Mammary epithelial cell (primary cell): Measurements from ENCODE around the gene PRSS33.

Source experiments
- EZH2 ChIP-seq: IDR thresholded peaks from 2 replicates; pipeline ENCODE4 v1.6.1; 2012; ENCODE audit warnings: low read length, inconsistent platforms, borderline replicate concordance
- TF ChIP-seq, protein P1 (sequence below), 2 donors: IDR thresholded peaks in 1 of 2; conservative IDR thresholded peaks in 1 of 2; 2 replicates each; pipeline ENCODE4 v1.5.1; 2011 to 2012; ENCODE audit warnings: inconsistent platforms in 2 of 2, low read length in 2 of 2, mild to moderate bottlenecking in 2 of 2, control low read depth in 1 of 2, low read depth in 1 of 2; ENCODE audit not compliant: insufficient read depth in 1 of 2; ENCODE audit errors: extremely low read depth in 1 of 2

DNA sequence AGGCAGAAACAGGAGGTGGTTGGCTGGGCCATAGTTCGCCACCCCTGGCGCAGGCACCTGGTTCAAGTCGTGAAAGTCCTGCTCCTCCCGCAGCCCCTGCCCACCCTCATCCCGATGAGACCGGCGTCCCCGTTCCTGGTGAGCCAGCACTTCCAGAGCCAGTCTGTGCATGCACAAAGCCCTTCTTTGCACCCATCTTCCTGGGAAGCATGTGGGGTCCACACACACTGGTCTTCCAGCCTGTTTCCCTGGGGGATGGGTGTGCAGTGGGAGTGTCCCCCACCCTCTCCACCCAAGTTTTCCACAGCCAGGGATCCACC, 41.1 kb upstream of the PRSS33 start:
- TF ChIP-seq, protein P1, sequence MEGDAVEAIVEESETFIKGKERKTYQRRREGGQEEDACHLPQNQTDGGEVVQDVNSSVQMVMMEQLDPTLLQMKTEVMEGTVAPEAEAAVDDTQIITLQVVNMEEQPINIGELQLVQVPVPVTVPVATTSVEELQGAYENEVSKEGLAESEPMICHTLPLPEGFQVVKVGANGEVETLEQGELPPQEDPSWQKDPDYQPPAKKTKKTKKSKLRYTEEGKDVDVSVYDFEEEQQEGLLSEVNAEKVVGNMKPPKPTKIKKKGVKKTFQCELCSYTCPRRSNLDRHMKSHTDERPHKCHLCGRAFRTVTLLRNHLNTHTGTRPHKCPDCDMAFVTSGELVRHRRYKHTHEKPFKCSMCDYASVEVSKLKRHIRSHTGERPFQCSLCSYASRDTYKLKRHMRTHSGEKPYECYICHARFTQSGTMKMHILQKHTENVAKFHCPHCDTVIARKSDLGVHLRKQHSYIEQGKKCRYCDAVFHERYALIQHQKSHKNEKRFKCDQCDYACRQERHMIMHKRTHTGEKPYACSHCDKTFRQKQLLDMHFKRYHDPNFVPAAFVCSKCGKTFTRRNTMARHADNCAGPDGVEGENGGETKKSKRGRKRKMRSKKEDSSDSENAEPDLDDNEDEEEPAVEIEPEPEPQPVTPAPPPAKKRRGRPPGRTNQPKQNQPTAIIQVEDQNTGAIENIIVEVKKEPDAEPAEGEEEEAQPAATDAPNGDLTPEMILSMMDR (conservative IDR thresholded peaks at IDR 0.05 in 1 of 2, IDR thresholded peaks at IDR 0.05 in 1 of 2; ENCODE audit: extremely low read depth in 1 of 2, insufficient read depth in 1 of 2, low read depth in 1 of 2, low read length in 2 of 2), result no peak
- TF ChIP-seq EZH2, result no peak
